ENCODE measurements around the gene KIF19.
A peak's percentile ranks its signal among the peaks of the same experiment; 100 is the strongest.
"Not testable (repeated sequence)": the region's sequence is repeated elsewhere in the genome, so short reads cannot be mapped to it uniquely, and the experiment has no call there.

KIF19 gene

GRCh38 chr17:74325743-74326379, at the start of gene KIF19:
Gene KIF19, plus strand, starts transcription at chr17:74326226. Its CDS starts 124 bp downstream, at chr17:74326350.
- in situ Hi-C loops (cut with MboI; ENCODE audit: low pct_unique_long_range_greater_than_20kb, low sequenced_read_pairs, unreplicated experiment), result no loop called here
- TF ChIP-seq CTCF (IDR thresholded peaks at IDR 0.05; ENCODE audit: extremely low read depth, insufficient read depth, missing control alignments), result no peak
- peak; percentile 87 for DNase-seq (ENCODE audit: low spot score)

- DNase-seq (ENCODE audit: low spot score), result no peak
- TF ChIP-seq CTCF (IDR thresholded peaks at IDR 0.05; ENCODE audit: extremely low read depth, insufficient read depth, missing control alignments), result no peak
- in situ Hi-C loops (cut with MboI; ENCODE audit: low pct_unique_long_range_greater_than_20kb, low sequenced_read_pairs, unreplicated experiment), result no loop called here
These were observed 49.5 kb upstream of the KIF19 start for GRCh38 chr17:74276541-74277009.

GRCh38 chr17:74277935-74278334, 48.1 kb upstream of the KIF19 start:
- in situ Hi-C loops (cut with MboI; ENCODE audit: low pct_unique_long_range_greater_than_20kb, low sequenced_read_pairs, unreplicated experiment), result no loop called here
- no peak for DNase-seq (ENCODE audit: low spot score)
- no peak for TF ChIP-seq CTCF (IDR thresholded peaks at IDR 0.05; ENCODE audit: extremely low read depth, insufficient read depth, missing control alignments)

- DNase-seq (ENCODE audit: low spot score); in situ Hi-C loops (cut with MboI; ENCODE audit: low pct_unique_long_range_greater_than_20kb, low sequenced_read_pairs, unreplicated experiment): not testable (repeated sequence)
These were observed 46.4 kb upstream of the KIF19 start for GRCh38 chr17:74279617-74280016.

GRCh38 chr17:74280093-74280513, 45.9 kb upstream of the KIF19 start:
- in situ Hi-C loops (cut with MboI; ENCODE audit: low pct_unique_long_range_greater_than_20kb, low sequenced_read_pairs, unreplicated experiment), result no loop called here
- DNase-seq (ENCODE audit: low spot score), result peak; percentile 79
- no peak for TF ChIP-seq CTCF (IDR thresholded peaks at IDR 0.05; ENCODE audit: extremely low read depth, insufficient read depth, missing control alignments)

- no peak for DNase-seq (ENCODE audit: low spot score)
- in situ Hi-C loops (cut with MboI; ENCODE audit: low pct_unique_long_range_greater_than_20kb, low sequenced_read_pairs, unreplicated experiment), result no loop called here
- TF ChIP-seq CTCF (IDR thresholded peaks at IDR 0.05; ENCODE audit: extremely low read depth, insufficient read depth, missing control alignments), result no peak
These were observed 44.2 kb upstream of the KIF19 start for GRCh38 chr17:74281799-74282198.

- in situ Hi-C loops (cut with MboI; ENCODE audit: low pct_unique_long_range_greater_than_20kb, low sequenced_read_pairs, unreplicated experiment); DNase-seq (ENCODE audit: low spot score): not testable (repeated sequence)
These were observed 43.8 kb upstream of the KIF19 start for GRCh38 chr17:74282274-74282586.
